HG03571 (cell line): ENCODE results near the gene SPOCK1.

Experiments used
- ATAC-seq: cut with Tn5 transposase; IDR thresholded peaks from one replicate; pipeline ENCODE4 v1.9.1; 2021; ENCODE audit not compliant: unreplicated experiment

SPOCK1 gene

GRCh38 chr5:137203011-137203632 is 296.0 kb downstream of the SPOCK1 start:
- no peak for ATAC-seq

GRCh38 chr5:137201876-137202275 is 297.2 kb downstream of the SPOCK1 start:
- no peak for ATAC-seq

GRCh38 chr5:137200906-137201700 is 298.0 kb downstream of the SPOCK1 start:
- ATAC-seq = no peak

- ATAC-seq = no peak
Measured at GRCh38 chr5:137199966-137200365, 299.2 kb downstream of the SPOCK1 start.

GRCh38 chr5:137199201-137199600 is 299.9 kb downstream of the SPOCK1 start:
- ATAC-seq = no peak

- ATAC-seq = no peak
Measured at GRCh38 chr5:137195483-137195882, 303.6 kb downstream of the SPOCK1 start.

GRCh38 chr5:137194300-137194699 is 304.8 kb downstream of the SPOCK1 start:
- ATAC-seq = no peak

- ATAC-seq = no peak
Measured at GRCh38 chr5:137192293-137192743, 306.8 kb downstream of the SPOCK1 start.

GRCh38 chr5:137191179-137191578 is 307.9 kb downstream of the SPOCK1 start:
- ATAC-seq = no peak

- no peak for ATAC-seq
Measured at GRCh38 chr5:137190441-137190840, 308.7 kb downstream of the SPOCK1 start.

- no peak for ATAC-seq
Measured at GRCh38 chr5:137190031-137190430, 309.1 kb downstream of the SPOCK1 start.

GRCh38 chr5:137188566-137188965 is 310.6 kb downstream of the SPOCK1 start:
- no peak for ATAC-seq

GRCh38 chr5:137186759-137187461 is 312.2 kb downstream of the SPOCK1 start:
- ATAC-seq = no peak

- ATAC-seq = no peak
Measured at GRCh38 chr5:137185193-137185592, 313.9 kb downstream of the SPOCK1 start.

- ATAC-seq = no peak
Measured at GRCh38 chr5:137184734-137185133, 314.4 kb downstream of the SPOCK1 start.

GRCh38 chr5:137182576-137182975 is 316.6 kb downstream of the SPOCK1 start:
- ATAC-seq = no peak

GRCh38 chr5:137181667-137182066 is 317.5 kb downstream of the SPOCK1 start:
- no peak for ATAC-seq

- no peak for ATAC-seq
Measured at GRCh38 chr5:137179203-137179602, 319.9 kb downstream of the SPOCK1 start.

GRCh38 chr5:137176609-137177008 is 322.5 kb downstream of the SPOCK1 start:
- ATAC-seq = no peak

- ATAC-seq = no peak
Measured at GRCh38 chr5:137176126-137176525, 323.0 kb downstream of the SPOCK1 start.

- ATAC-seq = no peak
Measured at GRCh38 chr5:137174196-137174595, 324.9 kb downstream of the SPOCK1 start.

GRCh38 chr5:137172258-137172657 is 326.9 kb downstream of the SPOCK1 start:
- ATAC-seq = no peak
